Erythroblast (primary cell): ENCODE data around the gene C5.

Experiments
- GATA1 ChIP-seq: IDR thresholded peaks from 2 replicates; pipeline ENCODE4 v1.6.1; 2011; ENCODE audit warnings: low read depth, mild to moderate bottlenecking, control low read depth, low read length, moderate library complexity
- POLR2A ChIP-seq: IDR thresholded peaks from 2 replicates; pipeline ENCODE4 v1.6.1; 2011; ENCODE audit warnings: mild to moderate bottlenecking, low read length

GRCh38 chr9:121013911-121014310, 36.2 kb downstream of the C5 start:
- TF ChIP-seq POLR2A = no peak
- TF ChIP-seq GATA1 = no peak
